Posterior vena cava (tissue), 2 donors: ENCODE data around the gene UBE2I. TPM values are rescaled to one million over a fixed set of nuclear protein-coding genes. Genes with fewer than 3 reads are reported as not detected.

Source experiments
- DNase-seq: peaks from one replicate; pipeline ENCODE4 v3.0.0-alpha.2; 2020; ENCODE audit warnings: low spot score
- intact Hi-C, 2 donors: fragments of 100-400 bp; cut with DNase I; formaldehyde crosslinking; loops; one replicate each; pipeline versions ENCODE4 v1.14.1 to v1.14.2; 2022 to 2023
- total RNA-seq, 2 donors: library from RNA; stranded (reverse); fragmentation: NEBNext Ultra II Directional; extraction: Animal tissue kit (Norgen Biotek cat#: 25700); gene quantifications; one replicate each; pipeline ENCODE4 v1.2.1, GENCODE V29; 2021
- donor health status: DM: yes; HTN: yes; CAD: no.
- donor health status: DM: yes; HTN: yes; CAD: no.

The UBE2I gene
- total RNA-seq, 2 donors from 2014 or later: 68.0 to 68.4 TPM

GRCh38 chr16:1275791-1276579 lies 33.5 kb upstream of the UBE2I start:
- intact Hi-C loops: no loop called here
- no peak for DNase-seq

- intact Hi-C loops: no loop called here
- no peak for DNase-seq
Measured at GRCh38 chr16:1276580-1276878, 32.9 kb upstream of the UBE2I start.

GRCh38 chr16:1277151-1277598 lies 32.3 kb upstream of the UBE2I start:
- no peak for DNase-seq
- intact Hi-C loops: no loop called here

GRCh38 chr16:1277617-1278282 lies 31.7 kb upstream of the UBE2I start:
- no peak for DNase-seq
- intact Hi-C loops: no loop called here

GRCh38 chr16:1278477-1278876 lies 31.0 kb upstream of the UBE2I start:
- intact Hi-C loops: no loop called here
- no peak for DNase-seq

GRCh38 chr16:1279081-1279944 lies 30.1 kb upstream of the UBE2I start:
- intact Hi-C loops: no loop called here
- DNase-seq: no peak

- intact Hi-C loops: no loop called here
- no peak for DNase-seq
Measured at GRCh38 chr16:1279945-1280589, 29.4 kb upstream of the UBE2I start.

- no peak for DNase-seq
- intact Hi-C loops: no loop called here
Measured at GRCh38 chr16:1280783-1281182, 28.7 kb upstream of the UBE2I start.

- DNase-seq: no peak
- intact Hi-C loops: no loop called here
Measured at GRCh38 chr16:1281517-1281916, 27.9 kb upstream of the UBE2I start.

GRCh38 chr16:1282324-1282973 lies 27.0 kb upstream of the UBE2I start:
- DNase-seq: no peak
- intact Hi-C loops: no loop called here

GRCh38 chr16:1283296-1283695 lies 26.1 kb upstream of the UBE2I start:
- intact Hi-C loops: no loop called here
- peak; percentile 78 for DNase-seq

- no peak for DNase-seq
- intact Hi-C loops: no loop called here
Measured at GRCh38 chr16:1283996-1284616, 25.3 kb upstream of the UBE2I start.

- no peak for DNase-seq
- intact Hi-C loops: no loop called here
Measured at GRCh38 chr16:1285669-1286512, 23.5 kb upstream of the UBE2I start.

GRCh38 chr16:1286513-1287094 lies 22.8 kb upstream of the UBE2I start:
- DNase-seq: peak; percentile 74
- intact Hi-C loops: no loop called here

- intact Hi-C loops: no loop called here
- no peak for DNase-seq
Measured at GRCh38 chr16:1287982-1288670, 21.3 kb upstream of the UBE2I start.

GRCh38 chr16:1288813-1289476 lies 20.5 kb upstream of the UBE2I start:
- DNase-seq: no peak
- intact Hi-C loops: no loop called here
